Stimulated activated memory B cell treated with anti-CD40 and anti-IgM and Interleukin-4, amounts not matched to agents 10 μg/mL and 1 μg/mL and 100 μg/mL, for 72 hours (primary cell): ENCODE measurements around the gene KRCC1.

ENCODE experiments used
- ATAC-seq: fragments of 150-1000 bp; cut with Tn5 transposase; 2 replicates; pipeline ENCODE4 v1.10.0; 2021
- H3K27ac Mint-ChIP-seq: one replicate; pipeline ENCODE4 v1.8.0; 2022; ENCODE audit warnings: mild to moderate bottlenecking, mixed read lengths
- H3K27me3 Mint-ChIP-seq: one replicate; pipeline ENCODE4 v1.8.0; 2022; ENCODE audit warnings: mixed read lengths
- H3K36me3 Mint-ChIP-seq: one replicate; pipeline ENCODE4 v1.8.0; 2022; ENCODE audit warnings: mixed read lengths
- H3K4me1 Mint-ChIP-seq: one replicate; pipeline ENCODE4 v1.8.0; 2022; ENCODE audit warnings: mixed read lengths
- H3K4me3 Mint-ChIP-seq: one replicate; pipeline ENCODE4 v1.8.0; 2022; ENCODE audit warnings: mild to moderate bottlenecking, moderate library complexity, mixed read lengths
- H3K9me3 Mint-ChIP-seq: one replicate; pipeline ENCODE4 v1.8.0; 2022; ENCODE audit warnings: mixed read lengths

Gene KRCC1

GRCh38 chr2:88055371-88056128 is at the start of gene KRCC1:
Gene KRCC1, minus strand, starts transcription at chr2:88055783. Its CDS starts 27,220 bp downstream, at chr2:88028563.
- Mint-ChIP-seq H3K4me1 (peaks cover 45% of the 10 kb centered on the region), H3K4me3 (peak within 1 kb of the TSS; percentile 96), H3K9me3 (no peaks in the 10 kb centered on the region), H3K27me3 (no peaks in the 10 kb centered on the region), H3K27ac (peak within 1 kb of the TSS; percentile 96), H3K36me3 (peaks cover 18% of the 10 kb centered on the region)
- ATAC-seq, result peak; percentile 97

DNA sequence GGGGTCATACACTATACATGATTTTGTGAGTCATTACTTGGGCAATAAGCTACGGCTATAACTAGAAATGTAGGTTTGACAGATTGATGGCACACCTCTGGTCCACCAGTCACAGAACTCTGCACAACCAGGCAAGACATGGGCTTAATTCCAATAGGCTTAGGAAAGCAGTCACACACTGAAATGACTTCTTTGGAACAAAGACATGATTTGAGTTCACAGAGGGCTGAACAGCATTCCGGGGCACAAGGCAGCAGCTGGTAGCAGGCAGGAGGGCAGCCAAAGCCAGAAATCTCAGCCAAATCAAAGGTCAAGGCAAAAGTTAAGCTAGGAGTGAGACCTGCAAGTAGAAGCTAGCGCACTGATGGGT is 44.9 kb upstream of the KRCC1 start:
- no peaks in the 10 kb centered on the region for H3K4me1 Mint-ChIP-seq
- no peak for ATAC-seq
- H3K36me3 Mint-ChIP-seq, result no peaks in the 10 kb centered on the region
- peaks cover 23% of the 10 kb centered on the region for H3K27me3 Mint-ChIP-seq
- H3K9me3 Mint-ChIP-seq, result no peaks in the 10 kb centered on the region
- H3K27ac Mint-ChIP-seq, result no peak overlapping the region
- H3K4me3 Mint-ChIP-seq, result no peak overlapping the region

DNA sequence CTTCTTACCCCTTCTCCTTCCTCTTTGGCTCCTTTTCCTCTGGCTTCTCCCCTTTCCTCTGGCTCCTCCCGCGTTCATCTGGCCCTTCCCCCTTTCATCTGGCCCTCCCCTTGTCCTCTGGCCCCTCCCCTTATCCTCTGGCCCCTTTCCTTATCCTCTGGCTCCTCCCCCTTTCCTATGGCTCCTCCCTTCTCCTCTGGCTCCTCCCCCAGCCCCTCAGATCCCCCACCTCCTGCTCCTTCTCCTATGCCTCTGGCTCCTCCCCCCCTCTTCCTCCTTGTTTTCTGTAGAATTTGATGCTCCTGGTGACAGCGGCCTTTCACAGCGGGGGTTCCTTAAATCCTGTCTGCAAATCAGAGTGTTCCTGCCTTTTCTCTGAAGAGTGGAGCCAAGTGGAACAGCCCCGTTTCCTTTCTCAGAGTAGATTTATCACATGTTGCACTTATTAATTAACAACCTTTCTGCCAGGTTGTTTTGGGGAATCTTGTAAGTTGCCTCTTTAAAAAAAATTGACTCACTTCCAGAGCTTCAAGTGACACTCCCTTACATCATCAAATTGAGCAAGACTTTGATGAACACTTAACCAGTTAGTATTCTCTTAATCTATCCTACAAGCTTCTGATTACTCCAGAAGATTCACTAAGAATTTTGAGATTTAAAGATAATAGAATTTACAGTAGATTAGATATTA is 44.4 kb upstream of the KRCC1 start:
- Mint-ChIP-seq H3K27me3 (peaks cover 20% of the 10 kb centered on the region), H3K36me3 (no peaks in the 10 kb centered on the region), H3K27ac (no peak overlapping the region), H3K4me1 (no peaks in the 10 kb centered on the region), H3K4me3 (no peak overlapping the region), H3K9me3 (no peaks in the 10 kb centered on the region)
- ATAC-seq, result no peak

GRCh38 chr2:88098558-88098900 is 42.9 kb upstream of the KRCC1 start:
- ATAC-seq, result no peak
- H3K9me3 Mint-ChIP-seq, result no peaks in the 10 kb centered on the region

DNA sequence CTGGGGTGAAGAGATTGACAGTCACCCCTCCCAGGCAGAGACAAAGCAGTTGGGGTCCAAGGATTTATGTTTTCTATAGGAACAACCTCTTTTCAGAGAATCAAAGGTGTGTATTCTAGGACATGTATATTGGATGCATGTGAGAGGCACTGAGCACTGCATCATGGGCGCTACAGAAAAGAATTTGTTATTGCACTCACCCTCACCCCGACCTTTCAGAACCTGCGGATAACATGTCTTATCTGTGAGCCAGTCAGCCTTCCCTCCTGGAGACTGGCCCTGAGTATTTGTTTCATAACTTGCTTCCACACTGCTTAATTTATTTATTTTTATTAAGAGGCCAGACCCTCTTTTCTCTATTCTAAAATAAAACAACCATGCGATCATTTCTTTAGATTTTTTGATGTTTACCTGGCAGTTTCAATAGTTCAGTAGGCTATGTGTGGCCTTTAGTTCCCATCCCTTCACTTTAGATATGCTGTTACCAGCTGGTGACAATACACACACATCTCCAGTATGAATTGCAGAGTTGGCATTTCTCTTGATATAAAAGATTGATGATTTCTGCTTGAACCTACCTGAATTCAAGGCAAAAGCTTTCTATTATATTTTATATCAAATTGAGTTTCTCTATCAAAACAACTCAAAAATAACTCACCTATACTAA is 42.4 kb upstream of the KRCC1 start:
- no peak overlapping the region for H3K27ac Mint-ChIP-seq
- no peak for ATAC-seq
- peaks cover 20% of the 10 kb centered on the region for H3K27me3 Mint-ChIP-seq
- H3K4me1 Mint-ChIP-seq, result no peaks in the 10 kb centered on the region
- H3K9me3 Mint-ChIP-seq, result no peaks in the 10 kb centered on the region
- H3K4me3 Mint-ChIP-seq, result no peak overlapping the region
- no peaks in the 10 kb centered on the region for H3K36me3 Mint-ChIP-seq

More at GRCh38 chr2:88098558-88098900, 42.9 kb upstream of the KRCC1 start:
- H3K4me1 Mint-ChIP-seq, result no peaks in the 10 kb centered on the region
- H3K4me3 Mint-ChIP-seq, result no peak overlapping the region
- no peak overlapping the region for H3K27ac Mint-ChIP-seq
- no peaks in the 10 kb centered on the region for H3K36me3 Mint-ChIP-seq
- H3K27me3 Mint-ChIP-seq, result peaks cover 20% of the 10 kb centered on the region

DNA sequence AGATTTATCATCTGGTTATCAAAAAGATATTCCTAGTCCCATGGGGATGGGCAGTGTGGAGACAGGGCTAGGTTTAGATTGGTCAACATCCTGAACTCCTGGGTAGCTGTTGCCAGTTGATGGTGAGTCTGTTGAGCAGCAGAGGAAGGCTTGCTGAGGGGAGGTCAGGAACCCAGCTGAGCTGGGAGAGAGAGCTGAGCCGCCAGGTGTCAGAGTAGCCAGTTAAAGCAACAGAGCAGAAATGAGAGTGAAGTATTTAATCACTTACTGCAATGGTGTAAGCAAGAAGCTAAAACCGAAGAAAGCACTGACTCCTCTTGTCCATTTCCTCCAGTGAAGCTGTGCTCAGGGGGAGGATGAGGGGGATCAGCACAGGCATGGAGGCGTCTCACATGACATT is 41.6 kb upstream of the KRCC1 start:
- H3K4me3 Mint-ChIP-seq, result no peak overlapping the region
- no peak for ATAC-seq
- H3K9me3 Mint-ChIP-seq, result no peaks in the 10 kb centered on the region
- H3K27me3 Mint-ChIP-seq, result peaks cover 11% of the 10 kb centered on the region
- no peaks in the 10 kb centered on the region for H3K4me1 Mint-ChIP-seq
- no peak overlapping the region for H3K27ac Mint-ChIP-seq
- no peaks in the 10 kb centered on the region for H3K36me3 Mint-ChIP-seq

- Mint-ChIP-seq H3K9me3 (no peaks in the 10 kb centered on the region), H3K36me3 (no peaks in the 10 kb centered on the region), H3K27me3 (peaks cover 9% of the 10 kb centered on the region), H3K4me1 (no peaks in the 10 kb centered on the region), H3K4me3 (no peak overlapping the region), H3K27ac (no peak overlapping the region)
- ATAC-seq, result no peak
These were observed 41.1 kb upstream of the KRCC1 start for GRCh38 chr2:88096708-88097107.

- H3K4me1 Mint-ChIP-seq, result peaks cover 16% of the 10 kb centered on the region
These were observed 39.4 kb upstream of the KRCC1 start for GRCh38 chr2:88095022-88095421.

GRCh38 chr2:88092773-88093172 is 37.2 kb upstream of the KRCC1 start:
- Mint-ChIP-seq H3K27me3 (no peaks in the 10 kb centered on the region), H3K27ac (no peak overlapping the region), H3K9me3 (no peaks in the 10 kb centered on the region), H3K36me3 (no peaks in the 10 kb centered on the region), H3K4me3 (no peak overlapping the region), H3K4me1 (peaks cover 16% of the 10 kb centered on the region)
- ATAC-seq, result no peak

More at GRCh38 chr2:88095022-88095421, 39.4 kb upstream of the KRCC1 start:
- H3K4me3 Mint-ChIP-seq, result no peak overlapping the region
- H3K9me3 Mint-ChIP-seq, result no peaks in the 10 kb centered on the region
- H3K27ac Mint-ChIP-seq, result no peak overlapping the region
- no peaks in the 10 kb centered on the region for H3K36me3 Mint-ChIP-seq
- H3K27me3 Mint-ChIP-seq, result peaks cover 4% of the 10 kb centered on the region
- no peak for ATAC-seq

- H3K9me3 Mint-ChIP-seq, result no peaks in the 10 kb centered on the region
- no peaks in the 10 kb centered on the region for H3K36me3 Mint-ChIP-seq
- peaks cover 16% of the 10 kb centered on the region for H3K4me1 Mint-ChIP-seq
These were observed 36.4 kb upstream of the KRCC1 start for GRCh38 chr2:88091943-88092342.

DNA sequence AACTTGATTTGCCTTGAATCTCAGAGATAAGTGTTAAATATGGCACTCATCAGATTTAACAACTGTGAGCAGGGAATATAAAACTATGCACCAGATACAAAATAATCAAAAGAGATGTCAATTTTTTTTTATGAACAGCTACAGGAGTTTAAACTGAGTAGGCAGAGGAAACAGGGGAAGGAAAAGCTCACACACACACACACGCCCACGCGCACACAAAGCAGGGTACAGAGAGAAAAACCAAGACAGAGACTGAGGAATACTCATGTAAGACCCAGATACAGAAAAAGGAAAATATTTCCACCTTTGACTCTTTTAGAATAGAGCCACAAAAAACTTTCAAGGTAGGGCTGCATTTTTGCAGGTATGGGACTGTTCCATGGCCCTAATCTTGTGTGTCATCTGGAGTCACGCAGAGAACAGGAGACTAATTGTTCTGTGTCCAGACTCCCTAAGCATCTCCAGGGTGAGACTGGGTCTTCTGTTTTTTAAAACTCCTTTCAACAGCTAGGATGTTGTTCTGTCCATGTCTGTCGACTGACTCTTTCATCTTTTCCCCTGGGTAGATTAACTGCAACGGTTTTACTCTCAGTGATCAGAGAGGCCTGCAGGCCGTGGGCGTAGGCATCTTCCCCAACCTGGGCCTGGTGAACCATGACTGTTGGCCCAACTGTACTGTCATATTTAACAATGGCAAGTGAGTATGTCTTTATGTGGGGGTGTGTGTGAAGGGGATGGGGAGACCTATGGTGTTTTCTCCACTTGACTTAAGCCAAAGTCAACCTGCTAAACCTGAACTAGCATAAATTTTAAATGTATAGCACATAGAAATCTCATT is 35.1 kb upstream of the KRCC1 start:
- ATAC-seq, result no peak

More at GRCh38 chr2:88091943-88092342, 36.4 kb upstream of the KRCC1 start:
- ATAC-seq, result peak; percentile 15
- H3K27ac Mint-ChIP-seq, result no peak overlapping the region
- no peaks in the 10 kb centered on the region for H3K27me3 Mint-ChIP-seq
- H3K4me3 Mint-ChIP-seq, result no peak overlapping the region

GRCh38 chr2:88088999-88089398 is 33.4 kb upstream of the KRCC1 start:
- Mint-ChIP-seq H3K9me3 (no peaks in the 10 kb centered on the region), H3K27me3 (no peaks in the 10 kb centered on the region), H3K4me1 (peaks cover 16% of the 10 kb centered on the region), H3K27ac (no peak overlapping the region), H3K4me3 (no peak overlapping the region), H3K36me3 (no peaks in the 10 kb centered on the region)
- ATAC-seq, result no peak

More for the DNA sequence above, 35.1 kb upstream of the KRCC1 start:
- Mint-ChIP-seq H3K36me3 (no peaks in the 10 kb centered on the region), H3K27me3 (no peaks in the 10 kb centered on the region), H3K4me3 (no peak overlapping the region), H3K27ac (peak overlapping the region; percentile 25), H3K4me1 (peaks cover 16% of the 10 kb centered on the region), H3K9me3 (no peaks in the 10 kb centered on the region)

DNA sequence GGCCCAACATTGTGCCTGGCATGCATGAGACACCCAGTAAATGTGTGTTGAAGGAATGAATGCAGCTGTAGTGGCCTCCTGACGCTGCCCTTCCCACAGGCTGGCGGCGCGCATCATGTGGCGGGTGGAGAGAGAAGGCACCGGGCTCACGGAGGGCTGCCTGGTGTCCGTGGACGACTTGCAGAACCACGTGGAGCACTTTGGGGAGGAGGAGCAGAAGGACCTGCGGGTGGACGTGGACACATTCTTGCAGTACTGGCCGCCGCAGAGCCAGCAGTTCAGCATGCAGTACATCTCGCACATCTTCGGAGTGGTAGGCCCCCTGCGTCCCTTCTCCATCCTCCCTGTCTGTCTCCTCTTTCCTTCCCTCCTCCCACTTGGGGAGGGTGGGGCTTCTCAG is 32.2 kb upstream of the KRCC1 start:
- H3K4me1 Mint-ChIP-seq, result peaks cover 16% of the 10 kb centered on the region
- H3K4me3 Mint-ChIP-seq, result no peak overlapping the region
- H3K9me3 Mint-ChIP-seq, result no peaks in the 10 kb centered on the region
- peaks cover 9% of the 10 kb centered on the region for H3K27me3 Mint-ChIP-seq
- no peak overlapping the region for H3K27ac Mint-ChIP-seq
- ATAC-seq, result no peak
- H3K36me3 Mint-ChIP-seq, result no peaks in the 10 kb centered on the region

DNA sequence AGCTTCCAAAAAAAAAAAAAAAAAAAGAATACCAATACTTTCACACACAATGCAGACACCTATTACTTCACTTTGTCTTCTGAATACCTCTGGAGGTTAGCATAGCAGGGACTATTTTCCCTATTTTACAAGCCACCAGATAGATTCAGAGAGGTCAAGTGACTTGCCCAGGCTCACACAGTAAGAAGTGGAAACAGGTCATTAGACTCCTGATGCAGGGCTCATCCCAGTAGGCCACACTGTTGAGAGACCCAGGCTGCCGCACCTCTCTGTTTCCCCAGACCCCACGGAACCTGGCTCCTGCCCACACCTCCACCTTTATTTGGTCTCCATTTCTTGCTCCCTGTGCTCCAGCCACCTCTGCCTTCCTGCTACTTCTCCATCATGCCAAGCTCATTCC is 31.5 kb upstream of the KRCC1 start:
- no peaks in the 10 kb centered on the region for H3K9me3 Mint-ChIP-seq
- H3K4me3 Mint-ChIP-seq, result no peak overlapping the region
- peaks cover 16% of the 10 kb centered on the region for H3K4me1 Mint-ChIP-seq
- H3K27ac Mint-ChIP-seq, result no peak overlapping the region
- H3K36me3 Mint-ChIP-seq, result no peaks in the 10 kb centered on the region
- ATAC-seq, result no peak
- H3K27me3 Mint-ChIP-seq, result peaks cover 9% of the 10 kb centered on the region

DNA sequence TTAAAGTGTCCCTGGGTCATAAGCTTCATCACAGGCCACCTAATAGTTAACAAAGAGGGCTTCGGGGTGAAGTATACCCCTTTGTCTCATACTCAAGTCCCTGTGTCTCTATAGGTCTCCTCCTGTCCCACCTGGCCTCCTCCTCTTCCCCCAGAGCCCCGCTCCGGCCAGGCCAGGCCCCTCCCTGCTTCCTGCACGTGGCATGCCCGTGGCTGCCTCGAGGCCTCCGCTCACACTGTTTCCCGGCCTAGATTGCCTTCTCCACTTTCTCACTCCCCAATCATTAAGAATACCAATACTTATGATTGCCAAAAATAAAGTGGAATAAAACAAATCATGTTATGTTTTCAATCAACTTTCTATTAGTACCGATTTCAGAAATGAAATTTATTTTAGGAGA is 30.8 kb upstream of the KRCC1 start:
- no peak overlapping the region for H3K27ac Mint-ChIP-seq
- peaks cover 14% of the 10 kb centered on the region for H3K4me1 Mint-ChIP-seq
- no peak for ATAC-seq
- no peaks in the 10 kb centered on the region for H3K36me3 Mint-ChIP-seq
- H3K27me3 Mint-ChIP-seq, result peaks cover 9% of the 10 kb centered on the region
- no peak overlapping the region for H3K4me3 Mint-ChIP-seq
- no peaks in the 10 kb centered on the region for H3K9me3 Mint-ChIP-seq
